Cardiac fibroblast (primary cell): ENCODE data around the gene CLDN34.

Experiments
- DNase-seq, 2 donors: peaks; one replicate each; pipeline versions ENCODE4 v3.0.0 to v3.0.0-alpha.2; 2010; ENCODE audit warnings: low read depth in 2 of 2
- H3K4me3 ChIP-seq, 2 donors: replicated peaks in 1 of 2; 1 replicate in 1 of 2; 2 replicates in 1 of 2; pipeline ENCODE4 v1.5.1; 2011; ENCODE audit warnings: low read depth in 2 of 2, low read length in 2 of 2, mild to moderate bottlenecking in 2 of 2, moderate library complexity in 1 of 2
- TF ChIP-seq, protein P1 (sequence below): IDR thresholded peaks from one replicate; pipeline ENCODE4 v1.5.1; 2011; ENCODE audit warnings: low read depth, mild to moderate bottlenecking, low read length, inconsistent platforms

The CLDN34 gene

GRCh38 chrX:10011261-10011931 is 44.2 kb downstream of the CLDN34 start:
- peak; percentile 54 to 86 for DNase-seq
- TF ChIP-seq, protein P1, sequence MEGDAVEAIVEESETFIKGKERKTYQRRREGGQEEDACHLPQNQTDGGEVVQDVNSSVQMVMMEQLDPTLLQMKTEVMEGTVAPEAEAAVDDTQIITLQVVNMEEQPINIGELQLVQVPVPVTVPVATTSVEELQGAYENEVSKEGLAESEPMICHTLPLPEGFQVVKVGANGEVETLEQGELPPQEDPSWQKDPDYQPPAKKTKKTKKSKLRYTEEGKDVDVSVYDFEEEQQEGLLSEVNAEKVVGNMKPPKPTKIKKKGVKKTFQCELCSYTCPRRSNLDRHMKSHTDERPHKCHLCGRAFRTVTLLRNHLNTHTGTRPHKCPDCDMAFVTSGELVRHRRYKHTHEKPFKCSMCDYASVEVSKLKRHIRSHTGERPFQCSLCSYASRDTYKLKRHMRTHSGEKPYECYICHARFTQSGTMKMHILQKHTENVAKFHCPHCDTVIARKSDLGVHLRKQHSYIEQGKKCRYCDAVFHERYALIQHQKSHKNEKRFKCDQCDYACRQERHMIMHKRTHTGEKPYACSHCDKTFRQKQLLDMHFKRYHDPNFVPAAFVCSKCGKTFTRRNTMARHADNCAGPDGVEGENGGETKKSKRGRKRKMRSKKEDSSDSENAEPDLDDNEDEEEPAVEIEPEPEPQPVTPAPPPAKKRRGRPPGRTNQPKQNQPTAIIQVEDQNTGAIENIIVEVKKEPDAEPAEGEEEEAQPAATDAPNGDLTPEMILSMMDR = no peak
- no peak overlapping the region for H3K4me3 ChIP-seq

DNA sequence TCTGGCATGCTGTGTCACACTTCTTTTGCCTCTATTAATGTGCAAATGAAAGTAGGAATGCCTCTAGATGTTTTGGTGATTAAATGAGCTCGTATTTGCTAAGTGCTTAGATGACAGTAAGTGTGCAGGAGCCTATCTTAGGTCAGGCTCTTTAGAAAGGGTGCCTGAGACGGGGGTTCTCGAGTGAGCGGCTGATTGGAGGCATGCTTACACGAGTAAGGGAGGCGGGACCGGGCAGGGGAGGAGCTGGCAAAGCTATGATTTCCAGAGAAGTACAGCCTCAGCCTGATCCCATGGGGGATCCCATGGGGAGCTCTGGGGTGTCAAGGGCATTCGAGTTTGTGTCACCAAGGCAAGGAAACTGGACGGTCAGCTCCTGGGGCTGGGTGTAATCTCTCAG is 44.8 kb downstream of the CLDN34 start:
- DNase-seq = no peak
- H3K4me3 ChIP-seq = no peak overlapping the region
- TF ChIP-seq, protein P1 = no peak

- DNase-seq = peak; percentile 89 to 95
- H3K4me3 ChIP-seq = peak overlapping the region; percentile 56 to 66
- TF ChIP-seq, protein P1 = no peak
Observed at GRCh38 chrX:10014462-10015354, 47.5 kb downstream of the CLDN34 start.

DNA sequence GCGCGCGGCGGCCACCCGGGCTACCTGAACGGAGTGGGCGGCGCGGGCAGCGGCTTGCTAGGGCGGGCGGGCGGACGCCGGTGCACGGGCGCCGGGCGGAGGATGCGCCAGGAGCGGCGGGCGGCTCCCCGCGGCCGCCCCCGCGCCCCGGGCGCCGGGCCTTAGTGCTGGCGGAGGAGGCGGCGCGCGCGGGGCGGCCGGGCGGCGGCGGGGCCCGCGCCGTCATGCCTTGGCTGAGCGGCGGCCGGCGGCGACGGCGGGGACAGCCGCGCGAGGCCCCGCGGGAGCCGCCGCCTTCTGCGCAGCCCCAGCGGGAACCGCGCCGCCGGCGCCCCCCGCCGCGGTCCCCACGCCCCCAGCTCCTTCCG is 48.2 kb downstream of the CLDN34 start:
- H3K4me3 ChIP-seq = peak overlapping the region; percentile 28 to 66

DNA sequence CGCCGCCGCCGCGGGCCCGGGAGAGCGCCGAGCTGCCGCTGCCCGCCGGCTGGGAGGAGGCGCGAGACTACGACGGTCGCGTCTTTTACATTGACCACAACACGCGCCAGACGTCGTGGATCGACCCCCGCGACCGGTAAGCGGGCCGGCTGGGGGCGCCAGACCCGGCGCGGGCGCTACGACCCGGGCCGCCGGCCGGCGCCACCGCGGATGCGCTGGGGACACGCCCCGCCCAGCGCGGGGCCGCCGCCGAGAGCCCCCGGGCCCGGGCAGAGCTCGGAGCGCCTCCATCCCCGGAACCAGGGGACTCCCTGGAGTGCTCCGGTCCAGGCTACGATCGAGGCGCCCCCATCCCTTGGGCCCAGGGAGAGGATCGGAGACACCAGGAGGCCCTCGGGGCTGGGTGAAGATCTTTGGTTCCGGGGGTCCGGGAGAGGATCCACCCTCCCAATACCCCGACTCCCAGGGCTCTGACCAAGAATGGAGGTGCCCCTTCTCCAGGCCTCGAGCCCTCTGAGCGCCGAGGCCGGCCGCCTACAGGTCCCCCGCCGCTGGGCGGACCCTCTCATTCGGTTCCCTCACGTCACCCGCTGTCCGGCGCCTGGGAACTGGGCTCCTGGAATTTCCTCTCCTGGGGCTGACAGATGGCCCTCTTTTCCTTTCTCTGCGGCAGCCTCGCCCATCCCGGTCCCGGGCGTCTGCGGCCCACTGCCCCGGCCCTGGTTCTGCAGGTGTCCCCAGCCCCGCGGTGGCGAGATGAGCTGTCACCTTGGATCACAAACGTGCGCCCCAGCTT is 48.8 kb downstream of the CLDN34 start:
- TF ChIP-seq, protein P1 = no peak
- H3K4me3 ChIP-seq = peak overlapping the region; percentile 60 to 66
- DNase-seq = peak in 1 of 2 donors; percentile 46

More for the DNA sequence above, 48.2 kb downstream of the CLDN34 start:
- TF ChIP-seq, protein P1 = no peak
- no peak for DNase-seq

GRCh38 chrX:10016519-10017132 is 49.5 kb downstream of the CLDN34 start:
- DNase-seq = no peak
- peak overlapping the region; percentile 60 to 66 for H3K4me3 ChIP-seq
- TF ChIP-seq, protein P1 = no peak
